ENCODE data around the gene DHX40.
"Not testable (repeated sequence)": the region's sequence is repeated elsewhere in the genome, so short reads cannot be mapped to it uniquely, and the experiment has no call there.

The DHX40 gene

DNA sequence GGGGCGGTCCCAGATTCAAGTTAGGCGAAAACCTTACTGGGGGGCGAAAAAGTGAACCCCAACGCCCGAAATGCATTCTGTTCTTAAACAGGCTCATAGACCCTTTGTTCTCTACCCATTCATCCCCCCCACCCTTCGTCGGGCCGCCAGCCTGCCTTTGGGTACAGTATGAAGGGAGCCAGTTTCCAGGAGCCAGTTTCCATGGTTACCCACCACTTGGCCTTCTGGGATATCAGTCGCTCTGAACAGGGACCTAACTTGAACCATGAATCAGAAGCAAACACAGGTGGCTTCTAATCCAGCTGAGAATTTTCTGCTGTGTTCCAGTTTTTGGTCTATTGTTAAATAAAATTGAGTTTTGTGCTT is 532 bp downstream of the DHX40 start:
- DNase-seq: peak; percentile 75

DNA sequence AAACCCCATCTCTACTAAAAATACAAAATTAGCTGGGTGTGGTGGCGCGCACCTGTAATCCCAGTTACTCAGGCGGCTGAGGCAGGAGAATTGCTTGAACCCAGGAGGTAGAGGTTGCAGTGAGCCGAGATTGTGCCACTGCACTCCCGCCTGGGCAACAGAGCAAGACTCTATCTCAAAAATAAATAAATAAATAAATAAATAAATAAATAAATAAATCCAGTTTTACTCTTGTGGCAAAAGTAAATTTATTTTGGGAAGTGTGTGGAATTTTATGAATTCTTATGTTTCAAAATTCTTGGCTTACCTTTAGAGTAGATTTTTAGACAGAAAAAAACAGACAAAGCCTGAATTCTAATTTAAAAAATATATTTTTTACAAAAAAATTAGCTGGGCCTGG is 3.7 kb downstream of the DHX40 start:
- not testable (repeated sequence) for DNase-seq

DNA sequence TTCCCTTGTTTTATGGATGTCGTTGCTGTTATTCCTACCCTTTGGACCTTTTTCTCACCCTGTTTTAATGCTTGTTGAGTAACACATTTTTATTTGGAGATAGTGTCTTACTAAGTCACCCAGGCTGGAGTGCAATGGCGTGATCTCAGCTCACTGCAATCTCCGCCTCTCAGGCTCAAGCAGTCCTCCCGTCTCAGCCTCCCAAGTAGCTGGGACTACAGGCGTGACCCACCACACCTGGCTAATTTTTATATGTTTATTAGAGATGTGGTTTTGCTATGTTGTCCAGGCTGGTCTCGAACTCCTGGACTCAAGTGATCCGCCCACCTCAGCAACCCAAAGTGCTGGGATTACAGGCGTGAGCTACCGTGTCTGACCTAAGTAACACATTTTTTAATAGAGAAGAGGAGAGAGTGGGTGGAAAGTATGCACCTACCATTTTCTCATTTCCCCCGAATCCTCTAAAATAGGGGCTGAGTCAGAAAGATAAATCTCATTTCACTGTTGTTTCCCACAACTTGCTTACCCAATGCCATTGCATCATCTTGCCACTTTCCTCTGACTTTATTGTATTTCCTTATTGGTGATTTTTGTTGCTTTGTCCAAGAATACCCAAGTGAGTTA is 7.0 kb downstream of the DHX40 start:
- DNase-seq: no peak

DNA sequence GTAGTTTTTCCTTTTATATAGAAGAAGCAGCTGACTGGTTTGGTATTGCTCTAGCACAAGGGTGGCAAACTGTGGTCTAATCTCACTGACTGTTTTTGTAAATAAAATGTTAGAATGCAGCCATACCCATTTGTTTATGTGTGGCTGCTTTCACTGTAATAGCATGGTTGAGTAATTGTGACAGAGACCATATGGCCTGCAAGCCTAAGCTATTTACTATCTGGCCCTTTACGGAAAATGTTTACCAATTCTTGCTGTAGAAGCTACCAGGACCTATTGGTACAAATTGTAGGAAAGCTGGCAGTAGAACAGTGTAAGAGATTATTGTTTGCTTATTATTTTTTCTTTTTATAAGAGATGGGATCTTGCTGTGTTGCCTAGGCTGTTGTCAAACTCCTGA is 18.8 kb downstream of the DHX40 start:
- DNase-seq: not testable (repeated sequence)

DNA sequence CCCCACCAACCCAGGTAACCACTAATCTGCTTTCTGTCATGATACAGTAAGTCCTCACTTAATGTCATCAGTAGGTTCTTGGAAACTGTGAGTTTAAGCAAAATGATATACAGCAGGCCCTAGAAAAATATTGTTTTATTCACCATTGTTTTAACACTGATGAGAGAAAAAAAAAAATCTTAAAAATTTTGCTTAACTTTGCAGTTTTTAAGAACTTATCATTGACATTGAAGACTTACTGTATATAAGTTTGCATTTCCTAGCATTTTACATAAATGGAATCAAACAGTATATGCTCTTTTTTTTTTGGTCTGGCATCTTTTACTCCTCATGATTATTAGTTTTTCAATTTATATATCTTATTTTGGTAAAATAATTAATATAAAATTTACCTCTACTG is 34.8 kb downstream of the DHX40 start:
- DNase-seq: no peak

DNA sequence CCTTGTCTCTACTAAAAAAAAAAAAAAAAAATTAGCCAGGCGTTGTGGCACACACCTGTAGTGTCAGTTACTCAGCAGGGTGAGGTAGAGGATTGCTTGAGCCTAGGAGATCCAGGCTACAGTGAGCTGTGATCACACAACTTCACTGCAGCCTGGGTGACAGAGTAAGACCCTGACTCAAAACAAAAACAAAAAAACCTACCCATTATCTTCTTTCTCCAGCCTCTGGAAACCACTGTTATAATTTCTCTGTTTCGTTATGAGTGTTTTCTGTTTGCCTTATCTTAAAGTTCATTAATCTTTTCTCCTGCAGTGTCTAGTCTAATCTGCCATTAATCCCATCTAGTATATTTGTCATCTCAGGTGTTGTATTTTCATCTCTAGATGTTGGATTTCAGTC is 35.7 kb downstream of the DHX40 start:
- DNase-seq: no peak

DNA sequence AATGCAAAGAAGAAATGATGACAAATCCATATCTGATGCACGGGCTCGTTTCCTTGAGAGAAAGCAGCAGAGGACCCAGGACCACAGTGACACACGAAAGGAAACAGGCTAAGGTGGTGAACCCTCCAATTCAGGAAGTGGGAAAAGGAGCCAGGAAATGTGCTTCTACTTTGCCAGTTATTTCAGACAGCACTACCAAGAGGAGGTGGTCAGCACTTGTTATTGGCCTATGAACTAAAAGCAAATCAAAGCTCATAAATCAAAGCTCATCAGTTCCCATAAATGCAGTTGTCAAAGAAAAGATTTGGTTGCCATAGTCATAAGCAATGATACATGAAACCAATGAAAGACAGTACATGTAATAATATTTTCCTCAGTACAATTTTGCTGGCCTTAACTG is 41.7 kb downstream of the DHX40 start:
- no peak for DNase-seq

DNA sequence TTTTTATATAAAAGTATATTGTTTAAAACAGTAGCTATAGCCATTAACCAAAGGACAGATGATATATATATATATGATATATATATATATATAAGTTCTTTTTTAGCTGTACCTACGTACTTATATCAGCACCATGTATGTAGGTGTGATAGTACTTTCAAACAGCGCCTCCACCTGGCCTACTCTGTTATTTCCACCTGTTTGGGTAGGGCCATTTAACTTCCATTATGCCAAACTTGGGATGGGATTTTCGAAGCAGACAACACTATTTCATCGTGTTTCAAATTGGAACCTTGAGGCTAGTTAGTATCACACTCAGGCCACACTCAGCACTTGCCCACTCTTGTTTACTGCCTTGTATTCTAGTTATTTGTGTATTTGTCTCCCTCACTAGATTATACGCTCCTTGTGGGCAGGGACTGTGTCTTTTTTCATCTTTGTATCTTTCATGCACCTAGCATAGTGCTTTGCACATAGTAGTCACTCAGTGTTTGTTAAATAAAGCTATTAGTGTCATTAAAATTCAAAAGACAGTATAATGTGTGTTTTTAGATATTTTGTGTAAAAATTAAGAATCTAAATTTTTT is 42.5 kb downstream of the DHX40 start:
- no peak for DNase-seq

DNA sequence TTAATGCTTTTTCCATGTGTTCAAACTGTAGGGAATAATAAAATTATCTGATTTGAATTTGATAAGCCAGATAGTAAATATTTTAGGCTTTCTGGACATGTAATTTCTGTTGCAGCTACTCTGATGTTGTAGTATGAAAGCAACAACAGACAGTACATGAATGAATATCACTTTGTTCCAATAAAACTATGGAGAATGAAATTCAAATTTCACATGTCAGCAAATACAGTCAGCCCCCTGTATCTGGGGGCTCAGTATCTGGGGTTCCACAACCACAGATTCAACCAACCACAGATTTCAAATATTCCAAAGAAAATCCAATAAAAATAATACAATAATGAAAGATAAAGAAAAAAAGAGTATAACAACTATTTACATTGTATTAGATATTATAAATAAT is 46.1 kb downstream of the DHX40 start:
- no peak for DNase-seq

DNA sequence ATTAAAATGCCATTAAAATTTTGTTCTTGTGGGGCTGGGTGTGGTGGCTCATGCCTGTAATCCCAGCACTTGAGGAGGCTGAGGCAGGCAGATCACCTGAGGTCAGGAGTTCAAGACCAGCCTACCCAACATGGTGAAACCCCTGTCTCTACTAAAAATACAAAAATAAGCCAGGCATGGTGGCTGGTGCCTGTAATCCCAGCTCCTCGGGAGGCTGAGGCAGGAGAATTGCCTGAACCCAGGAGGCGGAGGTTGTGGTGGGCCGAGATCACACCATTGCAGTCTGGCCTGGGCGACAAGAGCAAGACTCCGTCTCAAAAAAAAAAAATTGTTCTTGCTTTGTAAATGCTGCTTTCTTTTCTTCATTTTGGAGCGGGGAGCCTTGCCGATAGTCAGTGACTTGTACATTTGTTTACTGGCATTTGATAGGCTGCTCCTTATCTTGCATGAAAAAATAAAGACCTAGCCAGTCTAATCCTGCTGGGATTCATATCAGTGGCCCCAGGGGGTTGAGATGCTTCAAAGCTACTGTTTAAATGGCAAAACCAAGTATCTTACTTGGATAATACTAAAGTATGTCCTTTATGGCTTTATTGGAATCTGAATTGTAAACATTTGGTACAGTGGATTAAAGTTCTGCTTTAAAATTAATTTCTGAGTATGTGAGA is 51.0 kb downstream of the DHX40 start:
- no peak for DNase-seq

DNA sequence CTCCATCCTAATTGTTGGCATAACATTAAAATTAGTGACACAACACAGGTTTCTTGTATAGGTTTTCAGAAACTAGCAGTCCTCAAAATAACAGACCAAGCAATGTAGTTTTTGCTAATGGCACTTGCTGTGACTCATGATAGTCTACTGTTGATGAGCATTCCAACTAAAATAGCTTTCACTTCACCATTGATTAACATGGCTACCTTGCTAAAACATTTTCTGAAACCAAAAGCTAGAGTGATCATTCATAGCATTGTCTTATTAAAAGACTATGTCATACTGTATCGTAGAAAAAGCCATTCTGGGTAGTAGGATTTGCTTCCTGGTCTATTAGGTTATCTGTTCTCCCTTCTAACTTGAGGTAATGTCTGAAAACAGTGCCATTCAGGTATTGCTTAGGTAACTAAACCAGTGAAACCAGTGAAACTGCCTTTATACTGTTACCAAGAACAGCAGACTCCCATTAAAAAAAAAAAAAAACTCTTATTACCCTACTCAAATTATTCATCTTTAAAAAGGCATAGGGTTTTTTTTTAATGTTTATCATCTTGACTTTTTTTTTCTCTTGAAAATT is 51.8 kb downstream of the DHX40 start:
- no peak for DNase-seq

DNA sequence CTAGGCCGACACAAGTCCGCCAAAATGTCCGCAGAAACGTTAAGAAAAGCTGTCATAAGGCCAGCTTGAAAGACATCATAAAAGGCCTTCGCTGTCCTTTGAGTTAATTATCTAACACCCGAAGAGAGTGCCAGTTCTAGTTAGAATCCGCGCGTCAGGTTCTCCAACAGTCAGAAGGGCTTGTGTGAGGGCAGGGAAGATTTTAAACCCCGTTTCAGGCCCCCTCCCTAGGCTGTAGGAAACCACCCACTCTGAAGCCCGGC is 53.6 kb downstream of the DHX40 start:
- DNase-seq: no peak

DNA sequence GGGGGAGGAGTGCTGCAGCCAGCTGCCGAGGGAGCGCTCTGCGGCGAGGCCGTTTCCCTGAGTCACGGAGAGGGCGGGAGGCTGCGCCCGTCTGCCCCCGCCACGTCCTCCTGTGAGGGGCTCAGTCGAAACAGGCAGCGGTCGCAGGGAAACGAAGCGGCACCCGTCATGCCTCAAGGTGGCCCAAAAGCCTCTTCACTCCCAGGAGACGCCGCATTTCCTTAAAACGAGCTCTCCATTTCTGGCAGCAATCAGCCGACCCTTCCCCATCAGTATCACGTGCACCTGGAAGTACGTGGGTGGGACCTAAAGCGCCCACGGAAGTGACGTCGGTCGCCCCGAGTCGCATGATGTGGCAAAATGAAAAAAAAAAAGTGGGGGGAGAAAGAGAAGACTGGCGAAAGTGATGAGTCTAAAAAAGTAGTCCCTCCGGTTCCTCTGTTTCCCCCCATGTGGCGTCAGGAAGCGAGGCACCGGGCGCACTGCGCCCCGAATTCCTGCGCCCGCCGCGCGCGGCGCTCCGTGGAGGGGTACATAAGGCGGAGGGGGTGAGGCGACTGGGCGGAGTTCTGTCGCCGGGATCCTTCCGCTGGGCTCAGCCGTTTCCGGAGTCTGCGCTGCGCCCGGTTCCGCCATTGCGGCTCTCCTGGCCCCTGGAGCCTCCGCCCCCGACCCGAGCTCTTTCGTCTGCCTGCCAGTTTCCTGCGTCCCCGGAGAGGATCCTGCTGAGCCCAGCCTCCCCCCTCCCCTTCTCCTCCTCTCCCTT is 54.1 kb downstream of the DHX40 start, which contains the start of gene CLTC:
CLTC (plus strand) TSS at position 598 of the 766 bp plus-strand sequence. CDS start 237 bp downstream, outside the sequence.
- DNase-seq: peak; percentile 93

DNA sequence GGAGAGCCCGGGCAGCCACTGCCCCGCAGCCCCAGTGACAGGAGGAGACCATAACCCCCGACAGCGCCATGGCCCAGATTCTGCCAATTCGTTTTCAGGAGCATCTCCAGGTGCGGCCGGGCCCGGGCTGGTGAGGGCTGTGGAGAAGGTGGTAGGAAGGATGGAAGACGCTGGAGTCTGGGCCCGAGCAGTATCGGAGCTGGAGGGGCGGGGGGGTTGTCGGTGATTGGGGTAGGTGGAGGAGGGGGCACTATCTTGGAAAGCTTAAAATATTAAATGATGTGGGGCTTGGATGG is 54.6 kb downstream of the DHX40 start:
- no peak for DNase-seq

DNA sequence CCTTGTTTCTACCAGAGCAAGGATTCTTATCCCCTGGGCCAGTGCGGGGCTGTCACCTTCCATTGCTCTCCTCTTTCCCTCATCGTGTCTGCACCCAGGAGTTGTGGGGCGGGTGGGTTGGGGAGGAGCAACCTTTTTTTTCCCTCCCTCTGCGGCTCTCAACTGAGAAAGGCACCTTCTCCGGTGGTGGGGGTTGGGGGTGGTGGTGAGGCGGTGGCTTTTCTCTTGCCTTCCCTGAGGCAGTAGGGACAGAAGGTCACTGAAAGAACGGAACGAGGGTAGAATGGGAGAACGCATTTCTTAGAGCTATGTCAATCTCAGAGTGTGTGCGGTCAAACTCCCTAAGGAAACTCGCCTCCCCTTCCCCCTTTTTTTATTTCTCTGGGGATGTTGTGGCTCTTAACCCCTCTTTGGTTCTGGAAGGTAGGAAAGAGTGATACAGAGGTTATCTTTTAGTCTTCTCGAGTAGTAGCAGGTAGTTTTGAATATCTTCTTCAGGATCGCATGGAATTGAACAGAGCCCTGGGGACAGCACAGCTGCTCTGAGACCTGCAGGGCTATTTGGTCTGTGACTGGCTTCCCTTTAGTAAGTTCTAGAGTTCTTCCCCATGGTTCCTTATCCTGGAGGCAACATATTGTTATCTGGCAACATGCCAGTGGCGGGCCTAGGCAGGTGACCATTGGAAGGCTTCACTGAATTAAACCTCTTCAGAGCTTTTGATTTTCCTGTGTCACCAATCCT is 55.3 kb downstream of the DHX40 start:
- peak; percentile 42 for DNase-seq

DNA sequence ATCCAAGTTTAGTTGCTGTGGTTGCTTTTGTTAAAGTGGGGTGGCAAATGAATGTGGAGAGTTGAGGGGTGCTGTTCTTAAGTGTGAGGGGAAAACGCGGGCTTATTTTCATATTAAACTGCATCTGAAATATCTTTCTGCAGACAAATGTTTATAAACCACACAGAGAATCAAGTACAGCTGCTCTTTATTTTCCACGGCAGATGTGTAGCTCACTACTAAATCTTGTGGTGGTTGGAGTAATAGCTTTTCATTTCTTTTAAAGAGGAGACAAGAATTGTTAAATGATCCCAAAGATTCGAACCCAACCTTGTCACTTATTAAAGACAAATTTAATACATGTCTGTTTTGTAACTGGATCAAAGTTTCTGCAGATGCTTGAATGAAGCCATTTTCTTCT is 56.4 kb downstream of the DHX40 start:
- DNase-seq: no peak

DNA sequence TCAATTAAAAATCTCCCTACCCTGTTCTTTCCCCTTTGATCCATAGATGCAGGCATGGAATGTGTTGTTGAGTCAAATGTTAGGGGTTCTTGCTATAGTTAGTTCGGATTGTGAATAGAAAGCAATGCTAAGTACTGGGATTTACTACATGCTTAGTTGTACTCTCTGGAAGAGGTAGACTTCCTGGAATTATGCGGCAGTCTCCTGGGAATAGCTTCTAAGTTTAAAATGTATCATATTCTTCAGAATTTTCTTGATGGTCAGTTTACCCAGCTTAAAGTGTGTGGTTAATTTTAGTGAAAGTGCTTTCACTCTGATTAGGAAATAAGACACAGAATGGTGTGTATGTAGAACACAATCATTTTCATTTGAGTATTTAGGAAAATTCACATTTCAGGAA is 57.7 kb downstream of the DHX40 start:
- no peak for DNase-seq

DNA sequence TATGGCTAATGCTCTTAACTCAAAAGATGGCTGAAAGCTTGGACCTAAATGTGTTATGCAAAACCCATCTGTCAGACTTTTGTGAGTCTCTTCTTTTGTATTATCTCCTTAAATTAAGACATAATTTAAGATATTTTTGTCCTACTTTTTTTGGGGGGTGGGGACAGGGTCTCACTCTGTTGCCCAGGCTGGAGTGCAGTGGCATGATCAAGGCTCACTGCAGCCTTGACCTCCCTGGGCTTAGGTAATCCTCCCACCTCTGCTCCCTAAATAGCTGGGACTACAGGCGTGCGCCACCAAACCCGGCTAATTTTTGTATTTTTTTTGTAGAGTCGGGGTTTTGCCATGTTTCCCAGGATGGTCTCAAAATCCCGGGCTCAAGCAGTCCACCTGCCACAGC is 61.3 kb downstream of the DHX40 start:
- DNase-seq: no peak

DNA sequence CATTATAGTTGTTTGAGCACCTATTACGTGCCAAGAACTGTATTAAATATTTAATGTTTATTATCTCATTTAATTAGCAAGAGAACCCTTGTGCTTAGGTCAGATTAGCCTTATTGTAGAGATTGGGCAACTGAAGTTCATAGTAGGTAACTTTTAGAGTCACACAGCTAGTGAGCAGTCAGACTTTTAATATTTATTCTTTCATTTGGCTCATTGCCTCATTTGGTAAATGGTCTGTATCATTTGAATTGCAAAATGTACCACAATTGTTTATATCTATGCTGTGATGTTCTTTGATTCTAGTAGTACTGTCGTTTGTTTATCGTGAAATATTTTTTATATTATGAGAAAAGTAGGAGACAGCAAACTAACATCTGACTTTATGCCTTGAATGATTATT is 61.9 kb downstream of the DHX40 start:
- no peak for DNase-seq

DNA sequence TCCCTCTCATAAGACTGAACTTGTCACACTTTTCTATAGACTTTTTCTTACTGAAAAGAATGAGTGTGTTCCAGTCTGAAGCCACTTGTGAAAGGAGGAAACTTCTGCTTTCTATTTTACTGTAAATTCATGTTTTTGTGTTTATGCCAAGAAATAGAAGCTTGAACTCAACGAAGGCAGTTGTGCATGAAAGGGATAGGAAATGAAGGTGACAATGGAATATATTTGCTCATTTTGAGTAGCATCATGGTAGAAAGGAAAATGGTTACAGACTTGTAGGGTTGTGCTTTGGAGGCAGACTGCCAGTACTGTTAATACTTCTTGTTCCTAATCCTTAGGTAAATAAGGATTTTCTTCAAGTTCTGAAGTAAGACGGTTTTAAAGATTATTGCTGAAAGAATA is 62.4 kb downstream of the DHX40 start:
- DNase-seq: no peak

DNA sequence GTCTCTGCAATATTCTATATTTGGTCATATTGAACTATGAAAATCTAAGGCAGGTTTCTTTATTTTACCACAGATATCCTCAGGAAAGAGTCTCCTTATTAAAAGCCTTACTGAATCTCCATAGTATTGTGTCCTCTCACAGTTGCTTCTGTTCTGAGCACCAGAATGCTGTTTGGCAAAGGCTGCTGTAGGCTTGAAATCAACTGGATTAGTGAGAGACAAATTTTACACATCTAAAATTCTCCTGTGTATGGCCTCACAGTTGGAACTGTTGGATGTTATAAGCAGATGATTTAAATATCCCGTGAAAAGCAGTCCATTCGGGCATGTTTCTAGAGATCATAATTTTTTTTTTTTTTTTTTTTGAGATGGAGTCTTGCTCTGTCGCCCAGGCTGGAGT is 63.8 kb downstream of the DHX40 start:
- no peak for DNase-seq

DNA sequence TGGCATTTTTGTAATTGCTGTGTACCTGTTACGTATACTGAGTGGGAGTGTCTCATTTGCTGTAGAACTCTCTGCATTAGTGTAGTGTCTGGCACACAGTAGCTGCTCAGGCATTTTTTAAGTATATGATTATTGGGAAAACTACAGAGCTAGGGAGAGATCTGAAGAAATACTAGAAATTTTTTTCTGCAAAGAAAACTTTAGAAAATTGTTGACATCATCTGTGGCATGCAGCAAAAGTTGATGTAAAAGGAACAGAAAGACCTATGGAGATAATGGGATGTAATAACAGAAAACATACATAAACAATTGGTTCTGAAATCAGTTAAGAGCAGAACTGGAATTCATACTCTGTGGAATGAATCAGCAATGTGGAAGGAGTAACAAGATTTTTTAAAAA is 65.9 kb downstream of the DHX40 start:
- no peak for DNase-seq

DNA sequence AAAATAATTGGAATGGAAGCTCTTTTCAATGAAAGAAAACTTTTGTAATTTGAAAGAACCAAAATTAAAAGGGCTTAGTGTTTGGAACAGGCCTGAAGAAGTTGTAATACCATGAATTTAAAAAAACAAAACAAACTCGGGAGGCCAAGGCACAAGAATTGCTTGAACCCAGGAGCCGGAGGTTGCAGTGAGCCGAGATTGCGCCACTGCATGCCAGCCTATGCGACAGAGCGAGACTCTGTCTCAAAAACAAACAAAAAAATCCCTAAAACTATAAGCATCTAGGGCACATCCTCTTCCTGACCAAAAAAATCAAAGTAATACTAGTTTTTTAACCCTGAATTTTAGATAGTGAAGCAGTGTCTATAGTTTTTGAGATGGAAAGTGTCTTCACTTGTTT is 67.0 kb downstream of the DHX40 start:
- DNase-seq: no peak
